PC-3 (cell line): ENCODE results near the gene CTBP2.

Source experiments
- CTCF ChIP-seq: fragments of 300-600 bp; sonication (generic); conservative IDR thresholded peaks from 2 replicates; pipeline ENCODE4 v1.5.1; 2017; ENCODE audit warnings: antibody characterized with exemption, low read depth, mild to moderate bottlenecking, low read length
- EZH2 ChIP-seq: fragments of 300-600 bp; sonication (generic); IDR thresholded peaks from one replicate; pipeline ENCODE4 v1.6.1; 2017; ENCODE audit warnings: antibody characterized with exemption, mild to moderate bottlenecking, low read length; ENCODE audit not compliant: unreplicated experiment
- EZH2phosphoT487 ChIP-seq: fragments of 300-600 bp; sonication (generic); IDR thresholded peaks from 2 replicates; pipeline ENCODE4 v1.6.1; 2018; ENCODE audit warnings: mild to moderate bottlenecking, antibody characterized with exemption, low read length, borderline replicate concordance

DNA sequence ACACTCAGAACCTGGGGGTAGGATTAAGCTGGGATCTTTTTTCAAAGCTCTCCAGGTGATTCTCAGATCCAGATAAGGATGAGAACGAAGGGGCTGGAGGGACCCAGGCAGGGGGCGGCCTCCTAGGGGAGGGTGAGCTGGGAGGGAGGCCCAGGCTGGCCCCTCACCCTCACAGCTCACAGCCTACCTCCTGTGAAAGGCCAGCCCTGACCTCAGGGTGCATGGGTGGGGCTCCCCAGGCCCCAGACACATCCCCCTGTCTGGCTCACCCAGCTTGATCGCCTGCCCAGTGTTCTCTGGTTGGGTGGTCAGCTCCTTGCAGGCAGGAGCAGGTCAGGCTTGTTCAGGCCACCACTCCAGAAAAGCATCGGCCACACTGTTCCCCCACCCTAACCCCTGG lies 24.3 kb downstream of the CTBP2 start:
- no peak for TF ChIP-seq CTCF
- no peak for TF ChIP-seq EZH2phosphoT487
- TF ChIP-seq EZH2: no peak
